ENCODE data around the gene ACTL7B.

GRCh38 chr9:108866001-108866420 is 10.2 kb upstream of the ACTL7B start:
- TF ChIP-seq CTCF (IDR thresholded peaks at IDR 0.05; ENCODE audit: low read depth, low read length) (no peak), EZH2phosphoT487 (IDR thresholded peaks at IDR 0.05; ENCODE audit: low read depth) (no peak)

Measured in OCI-LY3 (cell line).